Measurements from ENCODE around the gene TCEANC2.
A peak's percentile ranks its signal among the peaks of the same experiment; 100 is the strongest.
"Not testable (repeated sequence)": the region's sequence is repeated elsewhere in the genome, so short reads cannot be mapped to it uniquely, and the experiment has no call there.

Gene TCEANC2

GRCh38 chr1:54091666-54092065, 38.3 kb downstream of the TCEANC2 start:
- DNase-seq, result no peak

GRCh38 chr1:54094001-54094729, 40.8 kb downstream of the TCEANC2 start:
- DNase-seq, result no peak

GRCh38 chr1:54094730-54095105, 41.3 kb downstream of the TCEANC2 start:
- DNase-seq, result not testable (repeated sequence)

- DNase-seq, result peak; percentile 6
These were observed 42.3 kb downstream of the TCEANC2 start for GRCh38 chr1:54095546-54096226.

- no peak for DNase-seq
These were observed 42.9 kb downstream of the TCEANC2 start for GRCh38 chr1:54096227-54096876.

- no peak for DNase-seq
These were observed 43.5 kb downstream of the TCEANC2 start for GRCh38 chr1:54096877-54097240.

GRCh38 chr1:54099061-54099610, 45.7 kb downstream of the TCEANC2 start:
- DNase-seq, result no peak

- no peak for DNase-seq
These were observed 47.1 kb downstream of the TCEANC2 start for GRCh38 chr1:54100500-54100899.

GRCh38 chr1:54103414-54103813, 50.0 kb downstream of the TCEANC2 start:
- DNase-seq, result no peak

GRCh38 chr1:54104613-54105012, 51.2 kb downstream of the TCEANC2 start:
- DNase-seq, result not testable (repeated sequence)

GRCh38 chr1:54105080-54105479, 51.7 kb downstream of the TCEANC2 start:
- DNase-seq, result no peak

GRCh38 chr1:54105736-54106269, 52.4 kb downstream of the TCEANC2 start:
- no peak for DNase-seq

- no peak for DNase-seq
These were observed 53.7 kb downstream of the TCEANC2 start for GRCh38 chr1:54107131-54107530.

- no peak for DNase-seq
These were observed 54.7 kb downstream of the TCEANC2 start for GRCh38 chr1:54108156-54108555.

GRCh38 chr1:54109129-54110090, 56.0 kb downstream of the TCEANC2 start:
- no peak for DNase-seq

- no peak for DNase-seq
These were observed 57.6 kb downstream of the TCEANC2 start for GRCh38 chr1:54110996-54111395.

GRCh38 chr1:54111624-54112023, 58.2 kb downstream of the TCEANC2 start:
- no peak for DNase-seq

GRCh38 chr1:54112027-54112426, 58.6 kb downstream of the TCEANC2 start:
- no peak for DNase-seq

- DNase-seq, result no peak
These were observed 59.4 kb downstream of the TCEANC2 start for GRCh38 chr1:54112705-54113368.

GRCh38 chr1:54114001-54114400, 60.6 kb downstream of the TCEANC2 start:
- DNase-seq, result no peak

- DNase-seq, result no peak
These were observed 61.5 kb downstream of the TCEANC2 start for GRCh38 chr1:54114955-54115354.

GRCh38 chr1:54115520-54115919, 62.1 kb downstream of the TCEANC2 start:
- DNase-seq, result no peak
